Activated CD4-positive, alpha-beta T cell treated with anti-CD3 and anti-CD28 coated beads, Interleukin-2, amount 10 ng/mL, durations not matched to agents 7 days and 5 days (primary cell): Measurements from ENCODE around the gene RAB1B. TPM values are rescaled to one million over a fixed set of nuclear protein-coding genes. Genes with fewer than 3 reads are reported as not detected.
A peak's percentile ranks its signal among the peaks of the same experiment; 100 is the strongest.
"Not testable (repeated sequence)": the region's sequence is repeated elsewhere in the genome, so short reads cannot be mapped to it uniquely, and the experiment has no call there.

Experiments used
- CTCF ChIA-PET: fragments of 350-600 bp; sonication (Branson Sonifier 250); formaldehyde crosslinking; loops from one replicate; lab custom pipeline; 2021; ENCODE audit warnings: antibody characterized with exemption; lab: Charles Lee
- POLR2A ChIA-PET: fragments of 350-600 bp; sonication (Branson Sonifier 250); formaldehyde crosslinking; loops from one replicate; lab custom pipeline; 2021; ENCODE audit warnings: antibody characterized with exemption; lab: Charles Lee
- DNase-seq: peaks from one replicate; pipeline ENCODE4 v3.0.0-alpha.2; 2020
- H3K27ac Mint-ChIP-seq: one replicate; pipeline ENCODE4 v1.8.0; 2021; ENCODE audit warnings: mild to moderate bottlenecking, moderate library complexity, mixed read lengths
- H3K27me3 Mint-ChIP-seq: one replicate; pipeline ENCODE4 v1.8.0; 2021; ENCODE audit warnings: mixed read lengths
- H3K36me3 Mint-ChIP-seq: one replicate; pipeline ENCODE4 v1.8.0; 2021; ENCODE audit warnings: low read depth, mixed read lengths
- H3K4me1 Mint-ChIP-seq: one replicate; pipeline ENCODE4 v1.8.0; 2021; ENCODE audit warnings: mixed read lengths
- H3K4me3 Mint-ChIP-seq: one replicate; pipeline ENCODE4 v1.8.0; 2021; ENCODE audit warnings: mild to moderate bottlenecking, moderate library complexity, mixed read lengths
- H3K9me3 Mint-ChIP-seq: one replicate; pipeline ENCODE4 v1.8.0; 2021; ENCODE audit warnings: mixed read lengths
- total RNA-seq, 2 experiments: library from RNA; stranded (reverse); gene quantifications; one replicate each; pipeline ENCODE4 v1.2.3, GENCODE V29; 2021

RAB1B gene
- total RNA-seq, 2 experiments from 2014 or later: 151 to 174 TPM

GRCh38 chr11:66272596-66272995 lies 4.2 kb downstream of the RAB1B start:
- Mint-ChIP-seq H3K9me3 (no peaks in the 10 kb centered on the region), H3K27me3 (no peaks in the 10 kb centered on the region), H3K4me3 (no peak overlapping the region), H3K4me1 (peaks cover 45% of the 10 kb centered on the region), H3K27ac (no peak overlapping the region), H3K36me3 (peaks cover 54% of the 10 kb centered on the region)
- ChIA-PET POLR2A (interaction anchor here (0.6 to 0.8 kb wide), 2 partner anchors 11 to 16 kb away, joined by 3 read pairs; partner anchors contain the start of gene YIF1A), CTCF (interaction anchor here (1.1 to 4.5 kb wide), 4 partner anchors 10 to 50 kb away, joined by 3 to 43 read pairs (median 4); partner anchors contain the start of gene YIF1A)
- DNase-seq: no peak

- Mint-ChIP-seq H3K36me3 (peaks cover 52% of the 10 kb centered on the region), H3K27me3 (no peaks in the 10 kb centered on the region), H3K27ac (no peak overlapping the region), H3K4me3 (no peak overlapping the region), H3K9me3 (no peaks in the 10 kb centered on the region), H3K4me1 (peaks cover 41% of the 10 kb centered on the region)
- no peak for DNase-seq
- POLR2A ChIA-PET: no interaction called here
- CTCF ChIA-PET: interaction anchor here (4.5 kb wide), 1 partner anchor 9 kb away, joined by 43 read pairs; no protein-coding TSS in a partner anchor
Measured at GRCh38 chr11:66274219-66274618, 5.8 kb downstream of the RAB1B start.

GRCh38 chr11:66275396-66275795 lies 7.0 kb downstream of the RAB1B start:
- ChIA-PET CTCF (no interaction called here), POLR2A (no interaction called here)
- Mint-ChIP-seq H3K4me1 (peaks cover 34% of the 10 kb centered on the region), H3K36me3 (peaks cover 47% of the 10 kb centered on the region), H3K27ac (no peak overlapping the region), H3K27me3 (peaks cover 3% of the 10 kb centered on the region), H3K9me3 (no peaks in the 10 kb centered on the region), H3K4me3 (no peak overlapping the region)
- no peak for DNase-seq

- CTCF ChIA-PET: no interaction called here
- no peak for DNase-seq
- peaks cover 3% of the 10 kb centered on the region for H3K27me3 Mint-ChIP-seq
- peaks cover 42% of the 10 kb centered on the region for H3K36me3 Mint-ChIP-seq
- H3K9me3 Mint-ChIP-seq: no peaks in the 10 kb centered on the region
- POLR2A ChIA-PET: no interaction called here
- H3K4me1 Mint-ChIP-seq: peaks cover 30% of the 10 kb centered on the region
- H3K27ac Mint-ChIP-seq: no peak overlapping the region
- no peak overlapping the region for H3K4me3 Mint-ChIP-seq
Measured at GRCh38 chr11:66275984-66276612, 7.7 kb downstream of the RAB1B start.

- CTCF ChIA-PET, H3K27me3 Mint-ChIP-seq, H3K4me3 Mint-ChIP-seq, DNase-seq, POLR2A ChIA-PET, H3K9me3 Mint-ChIP-seq, H3K27ac Mint-ChIP-seq: not testable (repeated sequence)
- Mint-ChIP-seq H3K36me3 (peaks cover 41% of the 10 kb centered on the region), H3K4me1 (peaks cover 32% of the 10 kb centered on the region)
Measured at GRCh38 chr11:66276619-66277018, 8.2 kb downstream of the RAB1B start.

- Mint-ChIP-seq H3K36me3 (peaks cover 36% of the 10 kb centered on the region), H3K4me1 (peaks cover 32% of the 10 kb centered on the region), H3K4me3 (peak overlapping the region; percentile 3)
- H3K27ac Mint-ChIP-seq, DNase-seq, H3K27me3 Mint-ChIP-seq, H3K9me3 Mint-ChIP-seq, POLR2A ChIA-PET: not testable (repeated sequence)
- CTCF ChIA-PET: interaction anchor here (0.9 kb wide), 1 partner anchor 55 kb away, joined by 4 read pairs; no protein-coding TSS in a partner anchor
Measured at GRCh38 chr11:66277064-66277463, 8.6 kb downstream of the RAB1B start.

- ChIA-PET POLR2A (no interaction called here), CTCF (interaction anchor here (0.9 kb wide), 1 partner anchor 55 kb away, joined by 4 read pairs; no protein-coding TSS in a partner anchor)
- Mint-ChIP-seq H3K27ac (no peak within 1 kb of the TSS), H3K4me1 (peaks cover 33% of the 10 kb centered on the region), H3K36me3 (peaks cover 32% of the 10 kb centered on the region), H3K27me3 (peaks cover 3% of the 10 kb centered on the region), H3K4me3 (peak within 1 kb of the TSS; percentile 55), H3K9me3 (no peaks in the 10 kb centered on the region)
- DNase-seq: peak; percentile 36
Measured at GRCh38 chr11:66277471-66278362, 9.3 kb downstream of the RAB1B start, which contains the start of gene CNIH2. TSS of gene CNIH2 (plus strand) at chr11:66278175. CDS start at chr11:66278457, 282 bp downstream.

GRCh38 chr11:66278363-66279091 lies 10.1 kb downstream of the RAB1B start:
- Mint-ChIP-seq H3K27me3 (peaks cover 3% of the 10 kb centered on the region), H3K27ac (no peak overlapping the region), H3K4me3 (peak overlapping the region; percentile 55), H3K4me1 (peaks cover 36% of the 10 kb centered on the region), H3K9me3 (no peaks in the 10 kb centered on the region), H3K36me3 (peaks cover 24% of the 10 kb centered on the region)
- CTCF ChIA-PET: interaction anchor here (0.8 to 1.5 kb wide), 2 partner anchors 34 to 259 kb away, joined by 3 to 4 read pairs; no protein-coding TSS in a partner anchor
- POLR2A ChIA-PET: no interaction called here
- DNase-seq: no peak

- Mint-ChIP-seq H3K27ac (peak overlapping the region; percentile 11), H3K9me3 (no peaks in the 10 kb centered on the region), H3K4me1 (peaks cover 35% of the 10 kb centered on the region), H3K4me3 (peak overlapping the region; percentile 55), H3K27me3 (peaks cover 3% of the 10 kb centered on the region), H3K36me3 (peaks cover 19% of the 10 kb centered on the region)
- CTCF ChIA-PET: interaction anchor here (0.8 to 1.5 kb wide), 4 partner anchors 21 to 568 kb away, joined by 3 to 4 read pairs (median 3); partner anchors contain the start of gene KAT5
- no peak for DNase-seq
- POLR2A ChIA-PET: no interaction called here
Measured at GRCh38 chr11:66279092-66279734, 10.8 kb downstream of the RAB1B start.

- ChIA-PET CTCF (interaction anchor here (0.7 to 4.2 kb wide), 8 partner anchors 13 to 569 kb away, joined by 3 to 35 read pairs (median 3); partner anchors contain the start of genes KAT5 and RAB1B), POLR2A (no interaction called here)
- DNase-seq: no peak
- peaks cover 11% of the 10 kb centered on the region for H3K36me3 Mint-ChIP-seq
- H3K27ac Mint-ChIP-seq: no peak overlapping the region
- peaks cover 35% of the 10 kb centered on the region for H3K4me1 Mint-ChIP-seq
- peaks cover 3% of the 10 kb centered on the region for H3K27me3 Mint-ChIP-seq
- H3K9me3 Mint-ChIP-seq: no peaks in the 10 kb centered on the region
- no peak overlapping the region for H3K4me3 Mint-ChIP-seq
Measured at GRCh38 chr11:66280428-66280827, 12.0 kb downstream of the RAB1B start.

- H3K27ac Mint-ChIP-seq: no peak overlapping the region
- H3K9me3 Mint-ChIP-seq: no peaks in the 10 kb centered on the region
- no peak overlapping the region for H3K4me3 Mint-ChIP-seq
Measured at GRCh38 chr11:66281001-66281400, 12.6 kb downstream of the RAB1B start.

More at GRCh38 chr11:66281001-66281400, 12.6 kb downstream of the RAB1B start:
- H3K36me3 Mint-ChIP-seq: peaks cover 9% of the 10 kb centered on the region
- CTCF ChIA-PET: interaction anchor here (0.7 to 4.2 kb wide), 6 partner anchors 13 to 569 kb away, joined by 3 to 35 read pairs (median 4); partner anchors contain the start of genes KAT5 and RAB1B
- peaks cover 3% of the 10 kb centered on the region for H3K27me3 Mint-ChIP-seq
- POLR2A ChIA-PET: no interaction called here
- peaks cover 35% of the 10 kb centered on the region for H3K4me1 Mint-ChIP-seq
- DNase-seq: no peak
